GM21619 (cell line): ENCODE measurements around the gene GAA.
"Not testable (repeated sequence)": the region's sequence is repeated elsewhere in the genome, so short reads cannot be mapped to it uniquely, and the experiment has no call there.

Experiments used
- ATAC-seq: cut with Tn5 transposase; IDR thresholded peaks from one replicate; pipeline ENCODE4 v1.9.1; 2021; ENCODE audit not compliant: unreplicated experiment

Gene GAA

DNA sequence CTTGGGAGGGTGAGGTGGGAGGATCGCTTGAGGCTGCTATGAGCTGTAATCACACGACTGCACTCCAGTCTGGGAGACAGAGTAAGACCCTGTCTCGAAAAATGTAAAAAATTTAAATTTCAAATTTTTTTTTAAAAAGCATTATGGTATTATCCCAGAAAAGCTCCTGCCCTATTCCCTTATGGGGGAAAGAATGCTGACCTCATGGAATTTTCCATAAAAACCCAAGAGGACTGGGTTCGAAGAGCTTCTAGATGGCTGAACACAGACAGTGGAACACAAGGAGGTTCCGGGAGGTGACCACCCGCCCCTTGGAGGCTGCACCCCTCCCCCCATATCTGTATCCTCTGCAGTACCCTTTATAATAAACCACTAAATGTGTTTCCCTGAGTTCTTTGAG is 41.5 kb downstream of the GAA start:
- no peak for ATAC-seq

DNA sequence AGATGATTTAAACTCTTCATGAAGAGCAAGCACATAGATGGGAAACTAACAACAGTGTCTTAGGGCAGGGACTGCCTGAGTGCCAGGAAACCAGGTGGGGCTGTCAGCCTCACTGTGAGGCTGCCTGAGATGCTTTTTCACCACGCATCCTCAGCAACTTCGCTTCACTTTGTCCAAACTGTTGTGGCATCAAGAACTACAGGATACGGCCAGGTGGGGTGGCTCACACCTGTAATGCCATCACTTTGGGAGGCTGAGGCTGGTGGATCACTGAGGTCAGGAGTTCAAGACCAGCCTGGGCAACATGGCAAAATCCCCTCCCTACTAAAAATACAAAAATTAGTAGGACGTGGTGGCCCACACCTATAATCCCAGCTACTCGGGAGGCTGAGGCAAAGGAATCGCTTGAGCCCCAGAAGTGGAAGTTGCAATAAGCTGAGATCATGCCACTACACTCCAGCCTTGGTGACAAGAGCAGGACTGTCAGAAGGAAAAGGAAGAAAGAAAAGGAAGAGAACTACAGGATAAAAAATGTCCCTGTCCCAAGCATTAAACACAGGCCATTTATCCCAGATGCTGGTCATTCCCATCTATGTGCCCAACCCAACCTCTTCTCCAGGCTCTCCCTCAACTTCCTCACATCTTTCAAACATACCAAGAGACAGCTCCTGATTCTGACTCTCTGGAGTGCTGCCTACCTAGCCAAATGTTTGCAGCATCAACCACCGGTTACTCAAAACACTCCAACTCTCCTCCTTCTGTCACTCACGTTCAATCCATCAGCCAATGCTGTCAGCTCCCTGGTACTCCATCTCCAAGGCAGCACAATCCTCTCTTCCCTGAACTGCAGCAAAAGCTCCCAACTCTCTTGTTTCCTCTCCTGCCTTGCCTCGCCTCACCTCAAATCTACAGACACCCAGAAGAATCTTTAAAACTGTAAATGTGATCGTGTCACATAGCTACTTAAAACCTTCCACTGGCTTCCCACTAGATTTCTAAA is 44.0 kb downstream of the GAA start:
- no peak for ATAC-seq

DNA sequence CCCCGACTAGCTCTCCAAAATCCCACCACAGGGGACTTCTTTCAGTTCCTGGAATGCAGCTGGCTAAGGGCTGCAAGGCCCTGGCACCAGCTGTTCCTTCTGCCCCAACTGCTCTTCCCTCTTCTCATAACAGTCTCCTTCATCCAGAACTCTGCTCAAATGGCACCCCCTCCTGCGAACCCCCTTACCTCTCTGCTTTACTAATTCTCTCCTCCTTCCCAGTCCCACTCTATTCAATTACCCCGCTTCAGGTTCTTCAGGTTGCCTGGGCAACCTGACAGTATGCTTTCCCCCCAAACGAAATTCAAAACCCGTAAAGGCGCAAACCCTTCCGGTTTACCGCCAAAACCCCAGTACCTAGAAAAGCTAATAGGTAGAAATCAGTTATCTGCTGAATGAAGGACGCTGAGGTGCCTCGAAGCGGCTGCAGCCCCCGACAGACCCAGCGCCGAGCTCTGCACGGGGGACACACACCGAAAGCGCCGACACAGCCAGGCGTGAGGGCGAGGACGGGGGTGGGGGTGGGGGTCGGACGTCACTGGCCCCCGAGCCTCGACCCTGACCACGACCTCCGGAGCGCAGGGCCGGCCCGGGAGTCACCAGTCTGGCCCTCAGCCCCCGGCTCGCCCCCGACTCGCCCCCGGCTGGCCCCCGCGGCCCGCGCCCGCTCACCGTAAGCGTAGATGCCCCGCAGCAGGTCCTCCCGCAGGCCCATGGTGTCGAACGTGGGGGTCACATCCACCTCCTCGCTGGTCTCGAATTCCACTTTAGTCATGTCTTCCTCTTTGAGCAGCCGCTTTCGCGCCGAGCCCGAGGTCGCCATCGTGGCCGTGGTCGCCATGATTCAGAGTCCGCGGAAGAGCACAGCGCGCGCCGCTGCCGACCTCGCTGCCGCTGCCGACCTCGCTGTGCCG is 45.0 kb downstream of the GAA start:
- peak; percentile 14 for ATAC-seq

DNA sequence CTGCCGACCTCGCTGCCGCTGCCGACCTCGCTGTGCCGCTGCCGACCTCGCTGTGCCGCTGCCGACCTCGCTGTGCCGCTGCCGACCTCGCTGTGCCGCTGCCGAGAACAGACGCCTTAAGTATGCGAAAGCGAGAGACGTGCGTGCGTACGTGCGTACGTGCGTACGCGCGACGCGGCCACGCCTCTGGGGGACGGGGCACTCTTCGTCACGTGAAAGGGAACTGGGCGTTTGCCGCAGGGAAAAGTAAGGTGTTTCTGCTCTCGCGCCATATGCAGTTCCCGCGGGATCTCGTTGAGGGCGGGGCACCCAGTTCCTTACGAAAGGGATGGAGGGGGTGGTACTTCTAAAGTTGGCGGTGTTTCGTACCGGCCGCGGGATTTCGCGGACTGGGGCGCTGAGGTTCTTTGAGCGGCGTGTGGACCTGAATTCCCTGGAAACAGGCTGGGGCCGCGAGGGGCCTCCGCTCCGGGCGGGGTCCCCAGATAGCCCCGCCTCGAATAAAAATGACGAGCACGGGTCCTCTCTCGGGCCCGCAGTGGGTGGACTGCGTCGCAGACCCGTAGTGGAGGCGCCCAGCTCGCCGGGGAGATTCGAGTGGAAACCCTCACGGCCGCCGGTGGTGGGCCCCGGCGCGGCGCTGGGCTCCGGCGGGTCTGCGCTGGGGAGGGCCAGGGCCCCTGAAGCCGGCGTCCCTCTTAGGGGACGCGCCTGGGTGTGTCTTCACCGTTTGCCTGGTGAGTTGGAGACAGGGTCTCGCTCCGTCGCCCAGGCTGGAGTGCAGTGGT is 45.8 kb downstream of the GAA start, which contains the start of gene EIF4A3:
Gene EIF4A3, minus strand, starts transcription at position 94 of the 788 bp plus-strand sequence. CDS start 167 bp downstream, outside the sequence.
- peak; percentile 79 for ATAC-seq

DNA sequence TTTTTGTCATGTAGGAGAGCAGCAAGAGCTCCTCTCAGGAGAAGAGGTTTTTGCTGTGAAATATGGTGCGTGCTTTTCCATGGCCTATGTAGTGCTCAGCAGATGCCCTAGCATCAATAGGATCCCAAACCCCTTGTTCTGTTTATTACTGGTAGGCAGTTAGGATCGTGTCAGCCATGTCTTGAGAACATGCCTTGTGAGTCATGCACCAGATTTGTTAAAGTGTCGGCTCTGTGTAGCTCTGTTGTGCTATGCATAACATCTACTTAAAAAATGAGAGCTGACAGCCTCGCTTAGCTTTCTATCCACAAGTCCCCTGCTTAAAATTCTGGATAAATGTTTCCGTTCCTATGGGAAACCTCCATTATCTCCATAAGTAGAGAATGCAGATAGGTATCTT is 50.0 kb downstream of the GAA start:
- no peak for ATAC-seq

DNA sequence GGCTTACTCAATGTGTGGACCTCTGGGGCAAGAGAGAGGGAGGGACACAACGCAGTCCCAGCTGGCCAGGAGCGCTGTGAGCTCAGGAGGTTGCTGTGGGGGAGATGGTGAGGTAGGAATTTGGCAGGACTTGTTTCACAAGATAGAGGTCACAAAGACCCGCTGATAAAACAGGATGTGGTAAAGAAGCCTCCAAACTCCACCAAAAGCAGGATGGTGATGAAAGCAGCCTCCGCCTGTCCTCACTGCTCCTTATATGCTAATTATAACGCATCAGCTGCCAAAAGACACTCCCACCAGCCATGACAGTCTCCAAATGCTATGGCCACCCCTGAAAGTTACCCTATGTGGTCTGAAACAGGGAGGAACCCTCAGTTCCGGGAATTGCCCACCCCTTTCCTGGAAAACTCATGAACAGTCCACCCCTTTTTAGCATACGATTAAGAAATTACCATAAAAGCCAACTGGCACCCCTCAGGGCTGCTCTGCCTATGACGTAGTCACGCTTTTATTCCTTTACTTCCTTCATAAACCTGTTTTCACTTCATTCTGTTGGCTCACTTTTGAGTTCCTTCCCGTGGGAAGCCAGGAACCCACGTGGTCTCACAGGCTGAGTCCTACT is 50.8 kb downstream of the GAA start:
- no peak for ATAC-seq

DNA sequence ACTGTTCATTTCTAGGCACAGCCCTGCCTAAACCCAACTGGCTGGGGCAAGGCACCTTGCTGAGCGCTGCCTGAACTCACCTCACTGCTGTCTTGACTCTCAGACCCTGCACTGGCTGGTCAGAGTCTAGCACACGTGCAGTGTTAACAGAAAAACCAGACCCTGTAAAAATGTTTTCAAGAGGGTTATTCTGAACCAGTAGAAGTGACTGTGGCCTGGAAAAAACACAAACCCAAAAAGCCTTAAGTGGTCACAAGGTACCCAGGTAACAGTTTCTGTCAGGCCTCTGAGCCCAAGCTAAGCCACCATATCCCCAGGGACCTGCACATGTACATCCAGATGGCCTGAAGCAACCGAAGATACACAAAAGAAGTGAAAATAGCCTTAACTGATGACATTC is 51.6 kb downstream of the GAA start:
- peak; percentile 64 for ATAC-seq

DNA sequence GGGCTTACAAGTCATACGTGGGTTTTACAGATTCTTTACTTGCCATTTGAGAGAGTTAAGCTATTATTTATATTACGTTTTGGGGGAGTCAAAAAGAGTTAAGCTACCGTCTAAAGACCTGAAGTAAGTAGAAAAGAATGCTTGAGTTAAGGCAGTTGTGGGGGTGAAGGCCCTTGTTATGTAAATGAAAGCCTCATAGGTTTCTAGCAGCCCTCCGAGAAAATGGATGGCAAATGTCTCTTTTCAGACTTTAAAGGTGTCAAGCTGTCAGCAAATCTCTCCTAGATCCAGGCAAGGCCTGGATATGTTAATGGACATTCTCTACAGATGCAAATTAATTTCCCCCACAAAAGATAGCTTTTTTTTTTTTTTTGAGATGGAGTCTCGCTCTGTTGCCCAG is 52.8 kb downstream of the GAA start:
- no peak for ATAC-seq

DNA sequence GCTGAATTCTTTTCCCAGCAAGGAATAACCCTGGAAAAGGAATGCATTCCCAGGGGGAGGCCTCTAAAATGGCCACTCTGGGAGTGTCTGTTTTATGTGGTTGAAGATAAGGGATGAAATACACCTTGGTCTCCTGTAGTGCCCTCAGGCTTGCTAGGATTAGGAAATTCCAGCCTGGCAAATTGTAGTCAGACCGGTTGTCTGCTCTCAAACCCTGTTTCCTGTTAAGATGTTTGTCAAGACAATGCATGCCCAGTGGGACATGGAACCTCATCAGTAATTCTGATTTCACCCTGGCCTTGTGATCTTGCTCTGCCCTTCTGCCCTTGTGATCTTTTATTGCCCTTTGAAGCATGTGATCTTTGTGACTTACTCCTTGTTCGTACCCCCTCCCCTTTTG is 54.2 kb downstream of the GAA start:
- ATAC-seq = not testable (repeated sequence)

DNA sequence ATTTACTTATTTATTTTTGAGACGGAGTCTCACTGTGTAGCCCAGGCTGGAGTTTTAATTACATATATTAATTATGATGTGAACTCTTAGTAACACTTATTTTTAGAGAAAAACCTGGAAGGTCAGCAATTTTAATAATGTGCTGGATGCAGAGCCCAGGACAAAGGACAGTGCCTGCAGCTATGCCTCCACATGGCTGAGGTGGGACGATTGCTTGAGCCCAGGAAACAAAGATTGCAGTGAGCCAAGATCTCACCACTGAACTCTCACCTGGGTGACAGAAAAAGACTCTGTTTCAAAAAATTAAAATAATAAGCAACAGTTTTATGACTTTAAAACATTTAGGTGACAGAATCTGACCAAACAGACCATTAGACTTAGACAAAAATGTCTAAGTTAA is 57.5 kb downstream of the GAA start:
- ATAC-seq = no peak

DNA sequence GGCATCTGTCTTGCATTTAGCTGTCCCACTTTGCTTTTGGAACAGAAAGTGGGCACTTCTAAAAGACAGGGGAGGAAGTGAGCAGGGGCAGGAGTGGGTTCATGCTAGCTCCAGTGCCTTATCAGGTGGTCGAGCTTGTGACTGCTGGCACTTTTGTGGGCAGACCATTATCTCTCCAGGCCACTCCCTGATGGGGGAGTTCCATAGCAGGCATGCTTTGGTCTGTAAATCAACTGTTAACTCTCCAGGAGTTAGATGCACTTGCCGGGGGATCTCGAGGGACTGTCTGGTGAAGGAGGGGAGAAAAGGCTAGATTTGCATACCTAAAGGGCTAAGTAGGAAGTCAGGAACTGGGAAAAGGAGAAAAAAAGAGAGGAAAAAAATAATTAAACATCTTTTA is 59.2 kb downstream of the GAA start:
- ATAC-seq = no peak

DNA sequence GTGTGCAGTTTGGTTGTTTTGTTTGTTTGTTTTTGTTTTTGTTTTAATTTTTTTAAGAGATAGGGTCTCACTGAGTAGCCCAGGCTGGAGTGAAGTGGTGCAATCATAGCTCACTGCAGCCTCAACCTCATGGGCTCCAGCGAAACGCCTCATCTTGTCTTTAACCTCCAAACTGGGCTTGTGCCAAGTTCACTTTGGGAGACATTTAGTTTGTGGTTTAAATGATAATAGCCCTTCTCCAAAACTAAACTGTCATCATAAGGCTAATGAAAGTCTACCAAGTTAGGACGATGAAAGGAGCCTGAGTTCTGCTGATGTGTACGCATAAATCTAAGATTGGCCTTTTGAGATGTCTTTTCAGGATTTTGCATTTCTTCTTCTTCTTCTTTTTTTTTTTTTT is 62.0 kb downstream of the GAA start:
- no peak for ATAC-seq

DNA sequence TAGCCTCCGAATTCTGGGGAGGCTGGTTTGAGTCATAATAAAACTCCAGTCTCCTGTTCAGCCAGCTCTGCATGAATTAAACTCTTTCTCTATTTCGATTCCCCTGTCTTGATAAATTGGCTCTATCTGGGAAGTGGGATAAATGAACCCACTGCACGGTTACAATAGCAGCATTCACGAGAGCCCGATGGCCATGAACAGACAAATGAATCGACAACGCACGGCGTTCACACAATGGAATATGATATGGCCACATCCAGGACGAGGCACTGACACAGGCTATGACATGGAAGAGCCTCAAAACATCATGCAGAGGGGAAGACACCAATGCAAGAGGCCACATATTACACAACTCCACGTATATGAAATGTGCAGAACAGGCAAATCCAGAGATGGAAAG is 62.8 kb downstream of the GAA start:
- ATAC-seq = no peak

DNA sequence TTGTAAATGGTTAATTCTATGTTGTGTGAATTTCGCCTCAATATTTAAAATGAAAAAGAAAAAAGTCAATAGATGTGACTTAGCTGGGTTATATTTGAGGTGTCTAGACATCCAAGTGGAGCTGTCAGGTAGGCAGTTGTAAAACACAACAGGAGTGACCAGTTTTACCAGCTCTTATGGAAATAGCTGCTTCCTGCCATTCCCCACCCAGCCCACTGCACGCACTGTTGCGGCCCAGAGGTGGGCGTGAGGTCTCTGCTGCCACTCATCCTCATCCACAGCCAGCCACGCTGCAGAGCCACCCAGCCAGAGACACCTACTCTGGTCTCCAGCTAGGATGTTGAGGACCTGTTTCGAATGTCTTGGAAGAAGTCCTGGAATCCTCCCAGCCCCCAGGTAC is 65.1 kb downstream of the GAA start:
- no peak for ATAC-seq

DNA sequence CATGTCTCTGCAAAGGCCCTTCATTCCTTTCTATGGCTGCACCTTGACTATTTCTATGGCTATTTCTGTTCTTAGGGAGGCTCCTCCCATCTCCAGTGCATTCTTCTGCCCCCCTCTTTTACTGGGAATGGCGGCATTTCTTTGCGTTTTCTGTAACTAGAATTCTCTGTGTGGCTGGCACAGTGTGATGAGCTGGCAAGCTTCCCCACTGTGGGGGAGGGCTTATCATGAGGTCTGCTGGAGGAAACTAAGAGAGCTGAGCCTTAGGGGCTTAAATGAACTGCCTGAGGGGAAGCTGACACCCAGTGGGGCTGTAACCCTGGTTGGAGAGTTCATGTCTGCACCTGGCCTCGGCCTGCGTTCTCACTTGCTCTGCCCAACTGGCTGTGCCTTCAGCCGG is 67.0 kb downstream of the GAA start:
- no peak for ATAC-seq

DNA sequence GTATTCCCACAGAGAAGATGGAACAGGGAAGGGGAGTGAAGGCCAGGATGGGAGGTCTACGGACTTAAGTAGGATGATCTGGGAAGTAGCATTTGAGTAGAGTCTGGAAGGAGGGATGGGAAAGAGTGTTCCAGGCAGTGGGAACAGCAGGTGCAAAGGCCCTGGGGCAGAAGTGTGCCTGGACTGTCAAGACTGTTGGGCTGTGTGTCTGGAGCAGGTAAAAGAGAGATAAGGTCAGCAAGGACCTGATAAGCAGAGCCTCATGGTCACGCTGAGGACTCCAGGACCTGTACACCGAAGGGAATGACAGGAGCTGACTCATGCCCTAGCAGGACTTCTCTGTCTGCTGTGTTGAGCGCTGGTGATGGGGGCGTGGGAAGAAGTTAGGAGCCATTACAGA is 67.7 kb downstream of the GAA start:
- no peak for ATAC-seq
